ENCODE measurements around the gene PRKCG.

The PRKCG gene

GRCh38 chr19:53907193-53907581 is 25.2 kb downstream of the PRKCG start:
- DNase-seq (ENCODE audit: low read depth), result no peak
- no peak for TF ChIP-seq CTCF (IDR thresholded peaks at IDR 0.05; ENCODE audit: control insufficient read depth, insufficient read depth, low read depth, low read length, missing control alignments)
- H3K4me3 ChIP-seq (ENCODE audit: control insufficient read depth, low read depth, low read length), result no peak overlapping the region

GRCh38 chr19:53907690-53908089 is 25.7 kb downstream of the PRKCG start:
- no peak for TF ChIP-seq CTCF (IDR thresholded peaks at IDR 0.05; ENCODE audit: control insufficient read depth, insufficient read depth, low read depth, low read length, missing control alignments)
- no peak for DNase-seq (ENCODE audit: low read depth)
- H3K4me3 ChIP-seq (ENCODE audit: control insufficient read depth, low read depth, low read length), result no peak overlapping the region

GRCh38 chr19:53908106-53908934 is 26.3 kb downstream of the PRKCG start:
- TF ChIP-seq CTCF (IDR thresholded peaks at IDR 0.05; ENCODE audit: control insufficient read depth, insufficient read depth, low read depth, low read length, missing control alignments), result no peak
- no peak for DNase-seq (ENCODE audit: low read depth)
- no peak overlapping the region for H3K4me3 ChIP-seq (ENCODE audit: control insufficient read depth, low read depth, low read length)

GRCh38 chr19:53908935-53909415 is 27.0 kb downstream of the PRKCG start, which contains the start of gene CACNG7:
TSS of gene CACNG7 (plus strand) at chr19:53909278. CDS start at chr19:53912832, 3,554 bp downstream.
- no peak for TF ChIP-seq CTCF (IDR thresholded peaks at IDR 0.05; ENCODE audit: control insufficient read depth, insufficient read depth, low read depth, low read length, missing control alignments)
- no peak within 1 kb of the TSS; the same call in 1 of the 2 replicates for H3K4me3 ChIP-seq (ENCODE audit: control insufficient read depth, low read depth, low read length)
- no peak for DNase-seq (ENCODE audit: low read depth)

- no peak overlapping the region; the same call in 1 of the 2 replicates for H3K4me3 ChIP-seq (ENCODE audit: control insufficient read depth, low read depth, low read length)
- TF ChIP-seq CTCF (IDR thresholded peaks at IDR 0.05; ENCODE audit: control insufficient read depth, insufficient read depth, low read depth, low read length, missing control alignments), result no peak
- no peak for DNase-seq (ENCODE audit: low read depth)
These were observed 27.6 kb downstream of the PRKCG start for GRCh38 chr19:53909471-53910169.

- H3K4me3 ChIP-seq (ENCODE audit: control insufficient read depth, low read depth, low read length), result no peak overlapping the region
- no peak for DNase-seq (ENCODE audit: low read depth)
- no peak for TF ChIP-seq CTCF (IDR thresholded peaks at IDR 0.05; ENCODE audit: control insufficient read depth, insufficient read depth, low read depth, low read length, missing control alignments)
These were observed 28.1 kb downstream of the PRKCG start for GRCh38 chr19:53910170-53910518.
